ENCODE data around the gene CAVIN1. TPM values are rescaled to one million over a fixed set of nuclear protein-coding genes. Genes with fewer than 3 reads are reported as not detected.

The CAVIN1 gene, protein sequence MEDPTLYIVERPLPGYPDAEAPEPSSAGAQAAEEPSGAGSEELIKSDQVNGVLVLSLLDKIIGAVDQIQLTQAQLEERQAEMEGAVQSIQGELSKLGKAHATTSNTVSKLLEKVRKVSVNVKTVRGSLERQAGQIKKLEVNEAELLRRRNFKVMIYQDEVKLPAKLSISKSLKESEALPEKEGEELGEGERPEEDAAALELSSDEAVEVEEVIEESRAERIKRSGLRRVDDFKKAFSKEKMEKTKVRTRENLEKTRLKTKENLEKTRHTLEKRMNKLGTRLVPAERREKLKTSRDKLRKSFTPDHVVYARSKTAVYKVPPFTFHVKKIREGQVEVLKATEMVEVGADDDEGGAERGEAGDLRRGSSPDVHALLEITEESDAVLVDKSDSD
- total RNA-seq: 342 TPM
- long read RNA-seq, transcript CAVIN1-201 (2 exons, 3,828 nt): major isoform, 640 of 1,265 reads
- long read RNA-seq, partial matches to known transcripts: 619 of 1,265 reads
- long read RNA-seq, other reads (novel, unspliced or antisense): 6 of 1,265 reads

DNA sequence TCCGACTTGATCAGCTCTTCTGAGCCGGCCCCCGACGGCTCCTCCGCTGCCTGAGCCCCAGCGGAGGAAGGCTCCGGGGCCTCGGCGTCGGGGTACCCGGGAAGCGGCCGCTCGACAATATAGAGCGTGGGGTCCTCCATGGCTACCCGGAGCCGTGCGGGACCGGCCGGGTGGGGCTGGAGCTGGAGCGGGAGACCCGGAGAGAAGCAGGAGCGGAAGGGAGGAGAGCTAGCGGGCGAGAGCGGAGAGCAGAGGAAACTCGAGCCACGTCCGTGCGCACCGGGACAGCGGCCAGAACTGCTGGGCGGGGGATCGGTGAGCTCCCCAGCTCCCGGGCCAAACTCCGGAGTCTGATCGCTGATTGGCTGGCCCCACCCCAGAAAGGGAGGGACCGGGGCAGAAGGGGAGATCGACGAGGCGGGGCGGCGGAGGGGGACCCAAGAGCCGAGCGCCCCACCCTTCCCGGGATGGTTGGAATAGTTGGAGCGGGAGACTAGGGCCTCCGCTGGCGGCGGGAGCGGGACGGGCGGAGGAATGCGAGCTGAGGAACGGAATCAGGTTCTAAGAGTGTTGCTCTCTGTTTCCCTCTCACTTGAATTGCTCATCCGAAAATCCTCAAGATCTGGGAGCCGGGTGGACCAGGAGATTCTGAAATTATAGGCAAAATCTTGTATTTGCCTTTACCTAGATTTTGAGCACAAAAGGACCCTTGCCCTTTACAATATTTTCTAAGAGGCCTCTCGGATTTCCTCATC is at the start of gene CAVIN1:
CAVIN1 (minus strand) TSS at position 299 of the 755 bp plus-strand sequence; CDS start at position 140, 159 bp downstream.
- intact Hi-C loops (cut with DNase I): no loop called here

DNA sequence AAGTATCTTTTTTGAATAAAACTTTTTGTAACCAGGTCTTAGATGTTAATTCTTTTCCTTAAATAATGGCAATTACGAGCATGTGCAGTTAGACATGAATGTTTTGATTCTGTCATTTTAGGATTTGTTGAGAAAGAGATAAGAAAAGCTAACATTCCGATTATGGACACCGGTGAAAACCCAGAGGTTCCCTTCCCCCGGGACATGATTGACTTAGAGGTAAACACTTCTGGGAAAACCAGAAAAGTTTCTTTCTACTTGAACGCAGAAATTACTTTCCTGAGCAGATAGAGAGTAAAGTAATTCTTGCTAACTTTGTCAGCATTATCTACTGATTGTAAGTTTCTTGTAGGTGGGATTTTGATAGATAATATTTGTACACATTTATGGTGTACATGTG is 44.8 kb upstream of the CAVIN1 start:
- intact Hi-C loops (cut with DNase I): no loop called here
- DNase-seq (no peak), ATAC-seq (no peak)
- Histone ChIP-seq H3K27me3 (no peaks in the 10 kb centered on the region), H3K36me3 (peaks cover 90% of the 10 kb centered on the region), H3K4me3 (no peak overlapping the region), H3K27ac (no peak overlapping the region), H3K4me1 (peaks cover 8% of the 10 kb centered on the region), H3K9me3 (no peaks in the 10 kb centered on the region)
- TF ChIP-seq, protein P1, sequence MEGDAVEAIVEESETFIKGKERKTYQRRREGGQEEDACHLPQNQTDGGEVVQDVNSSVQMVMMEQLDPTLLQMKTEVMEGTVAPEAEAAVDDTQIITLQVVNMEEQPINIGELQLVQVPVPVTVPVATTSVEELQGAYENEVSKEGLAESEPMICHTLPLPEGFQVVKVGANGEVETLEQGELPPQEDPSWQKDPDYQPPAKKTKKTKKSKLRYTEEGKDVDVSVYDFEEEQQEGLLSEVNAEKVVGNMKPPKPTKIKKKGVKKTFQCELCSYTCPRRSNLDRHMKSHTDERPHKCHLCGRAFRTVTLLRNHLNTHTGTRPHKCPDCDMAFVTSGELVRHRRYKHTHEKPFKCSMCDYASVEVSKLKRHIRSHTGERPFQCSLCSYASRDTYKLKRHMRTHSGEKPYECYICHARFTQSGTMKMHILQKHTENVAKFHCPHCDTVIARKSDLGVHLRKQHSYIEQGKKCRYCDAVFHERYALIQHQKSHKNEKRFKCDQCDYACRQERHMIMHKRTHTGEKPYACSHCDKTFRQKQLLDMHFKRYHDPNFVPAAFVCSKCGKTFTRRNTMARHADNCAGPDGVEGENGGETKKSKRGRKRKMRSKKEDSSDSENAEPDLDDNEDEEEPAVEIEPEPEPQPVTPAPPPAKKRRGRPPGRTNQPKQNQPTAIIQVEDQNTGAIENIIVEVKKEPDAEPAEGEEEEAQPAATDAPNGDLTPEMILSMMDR (IDR thresholded peaks at IDR 0.05): no peak

More for the DNA sequence above, at the start of gene CAVIN1:
- H3K27ac ChIP-seq: peak within 1 kb of the TSS; percentile 91
- H3K4me3 ChIP-seq: peak within 1 kb of the TSS; percentile 88
- peaks cover 9% of the 10 kb centered on the region for H3K4me1 ChIP-seq
- H3K9me3 ChIP-seq: no peaks in the 10 kb centered on the region
- H3K36me3 ChIP-seq: no peaks in the 10 kb centered on the region
- TF ChIP-seq, protein P1 (IDR thresholded peaks at IDR 0.05): no peak
- peak; percentile 95 for ATAC-seq
- peak; percentile 98 for DNase-seq
- no peaks in the 10 kb centered on the region for H3K27me3 ChIP-seq

DNA sequence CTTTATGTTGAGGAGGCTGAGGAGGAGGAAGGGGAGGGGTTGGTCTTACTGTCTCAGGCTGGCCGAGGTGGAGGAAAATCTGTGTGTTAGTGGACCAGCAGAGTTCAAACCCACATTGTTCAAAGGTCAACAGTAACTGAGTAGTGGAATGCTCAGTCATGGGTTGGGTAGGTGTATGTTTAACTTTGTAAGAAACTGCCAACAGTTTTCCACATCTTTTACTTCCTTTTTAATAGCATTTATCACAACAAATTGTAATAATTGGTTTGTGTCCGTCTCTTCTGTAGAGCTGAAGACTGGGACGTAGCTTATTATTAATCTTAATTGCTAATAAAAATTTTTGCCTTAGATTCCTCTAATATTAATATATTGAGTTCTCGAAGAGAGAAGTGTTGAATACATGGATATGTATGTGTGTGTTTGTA is 40.9 kb upstream of the CAVIN1 start:
- DNase-seq: no peak
- Histone ChIP-seq H3K9me3 (no peaks in the 10 kb centered on the region), H3K4me1 (peaks cover 17% of the 10 kb centered on the region), H3K27ac (no peak overlapping the region), H3K4me3 (no peak overlapping the region), H3K36me3 (peaks cover 69% of the 10 kb centered on the region), H3K27me3 (no peaks in the 10 kb centered on the region)
- ATAC-seq: no peak
- intact Hi-C loops (cut with DNase I): no loop called here
- TF ChIP-seq, protein P1 (IDR thresholded peaks at IDR 0.05): no peak

DNA sequence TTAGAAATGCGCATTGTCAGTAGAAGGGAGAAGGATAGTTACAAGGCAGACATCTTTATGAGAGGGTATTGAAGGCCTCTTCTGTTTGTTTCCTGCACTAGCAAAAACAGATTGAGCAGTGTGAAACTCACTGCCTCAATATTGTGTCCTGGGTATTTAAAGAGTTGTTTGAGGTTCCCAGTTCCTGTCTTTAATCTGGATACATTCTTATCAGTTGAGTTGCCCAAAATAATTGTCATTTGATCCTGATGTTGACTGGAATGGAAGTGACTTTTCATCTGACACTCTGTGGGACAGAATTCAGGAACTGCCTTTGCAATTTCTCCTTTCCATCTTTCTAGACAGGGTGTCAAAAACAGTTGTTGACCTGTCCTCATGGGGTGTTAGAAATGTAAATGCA is 37.3 kb upstream of the CAVIN1 start:
- ATAC-seq (no peak), DNase-seq (no peak)
- Histone ChIP-seq H3K4me1 (peaks cover 37% of the 10 kb centered on the region), H3K4me3 (peak overlapping the region; percentile 73), H3K9me3 (no peaks in the 10 kb centered on the region), H3K36me3 (peaks cover 34% of the 10 kb centered on the region), H3K27ac (no peak overlapping the region), H3K27me3 (no peaks in the 10 kb centered on the region)
- TF ChIP-seq, protein P1 (IDR thresholded peaks at IDR 0.05): no peak
- intact Hi-C loops (cut with DNase I): no loop called here

DNA sequence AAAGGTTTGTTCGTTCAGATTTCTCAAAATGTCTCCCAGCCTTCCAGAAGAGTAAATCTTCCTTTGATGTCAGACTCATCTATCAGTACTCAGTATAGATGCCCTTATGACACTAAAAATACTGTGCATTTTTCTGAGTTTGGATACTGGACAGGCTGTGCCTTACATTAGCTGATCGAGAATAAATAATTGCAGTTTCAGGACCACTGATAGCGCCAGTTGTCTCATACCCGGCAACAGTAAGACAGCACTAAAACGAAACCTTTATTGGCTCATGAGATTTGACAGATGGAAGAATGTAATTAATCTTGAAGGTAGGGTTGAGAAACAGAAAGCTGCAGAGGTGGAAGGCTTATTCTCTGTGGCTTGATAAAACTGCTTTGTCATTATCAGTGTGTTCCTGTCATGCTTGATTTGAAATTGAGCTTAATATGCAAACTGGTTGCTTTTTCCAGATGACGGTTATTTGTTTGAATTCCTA is 36.8 kb upstream of the CAVIN1 start:
- no peak for ATAC-seq
- DNase-seq: no peak
- TF ChIP-seq, protein P1 (IDR thresholded peaks at IDR 0.05): no peak
- H3K36me3 ChIP-seq: peaks cover 34% of the 10 kb centered on the region
- H3K9me3 ChIP-seq: no peaks in the 10 kb centered on the region
- peaks cover 37% of the 10 kb centered on the region for H3K4me1 ChIP-seq
- H3K27me3 ChIP-seq: no peaks in the 10 kb centered on the region
- intact Hi-C loops (cut with DNase I): no loop called here
- peak overlapping the region; percentile 90 for H3K27ac ChIP-seq
- peak overlapping the region; percentile 73 for H3K4me3 ChIP-seq
